SK-N-SH (cell line): Measurements from ENCODE around the gene PLTP.

Experiments used
- CTCF ChIP-seq: fragments of 200-600 bp; sonication (generic); IDR thresholded peaks from 2 replicates; pipeline ENCODE4 v1.6.1; 2017; ENCODE audit warnings: antibody characterized with exemption, mild to moderate bottlenecking, moderate library complexity
- ELF1 ChIP-seq: IDR thresholded peaks from 2 replicates; pipeline ENCODE4 v1.4.0; 2012
- EP300 ChIP-seq, 2 experiments: IDR thresholded peaks; 2 replicates each; pipeline versions ENCODE4 v1.4.0 to v1.6.1; 2012; ENCODE audit warnings: borderline replicate concordance in 1 of 2, low read depth in 1 of 2, low read length in 1 of 2
- EZH2phosphoT487 ChIP-seq: fragments of 200-600 bp; sonication (generic); IDR thresholded peaks from 2 replicates; pipeline ENCODE4 v1.6.1; 2017; ENCODE audit warnings: low read depth, mixed run types, mild to moderate bottlenecking, antibody characterized with exemption, moderate library complexity, borderline replicate concordance
- RCOR1 ChIP-seq: fragments of 150-350 bp; IDR thresholded peaks from 2 replicates; pipeline ENCODE4 v1.6.1; 2017; ENCODE audit warnings: antibody characterized with exemption, low read length
- USF2 ChIP-seq: fragments of 150-350 bp; IDR thresholded peaks from 2 replicates; pipeline ENCODE4 v1.6.1; 2017; ENCODE audit warnings: antibody characterized with exemption, low read length, low read depth, borderline replicate concordance
- TF ChIP-seq, protein P1 (sequence below): fragments of 150-350 bp; IDR thresholded peaks from 2 replicates; pipeline ENCODE4 v1.6.1; 2016; ENCODE audit warnings: mild to moderate bottlenecking, low read depth, low read length

DNA sequence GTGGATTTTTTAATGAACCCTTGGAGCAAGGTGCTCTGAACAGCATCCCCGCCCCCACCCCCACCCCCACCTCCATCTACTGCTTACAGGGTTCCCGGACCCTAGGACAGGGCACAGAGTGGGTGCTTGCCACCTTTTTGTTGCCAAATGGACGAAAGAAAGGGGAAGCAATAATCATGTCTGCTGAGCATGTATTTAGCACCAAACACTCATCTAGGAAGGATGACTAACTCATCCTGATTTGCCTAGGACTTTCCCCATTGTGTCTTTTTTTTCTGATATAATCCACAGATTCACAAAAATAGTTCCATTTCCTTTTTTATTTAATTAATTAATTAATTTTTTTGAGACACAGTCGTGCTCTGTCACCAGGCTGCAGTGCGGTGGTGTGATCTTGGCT is 1.2 kb upstream of the PLTP start:
- TF ChIP-seq CTCF (no peak), EZH2phosphoT487 (no peak), ELF1 (no peak), RCOR1 (no peak), EP300 (IDR thresholded peaks at IDR 0.05; ENCODE audit: borderline replicate concordance in 1 of 2, low read depth in 1 of 2, low read length in 1 of 2) (no peak), USF2 (no peak)
- TF ChIP-seq, protein P1, sequence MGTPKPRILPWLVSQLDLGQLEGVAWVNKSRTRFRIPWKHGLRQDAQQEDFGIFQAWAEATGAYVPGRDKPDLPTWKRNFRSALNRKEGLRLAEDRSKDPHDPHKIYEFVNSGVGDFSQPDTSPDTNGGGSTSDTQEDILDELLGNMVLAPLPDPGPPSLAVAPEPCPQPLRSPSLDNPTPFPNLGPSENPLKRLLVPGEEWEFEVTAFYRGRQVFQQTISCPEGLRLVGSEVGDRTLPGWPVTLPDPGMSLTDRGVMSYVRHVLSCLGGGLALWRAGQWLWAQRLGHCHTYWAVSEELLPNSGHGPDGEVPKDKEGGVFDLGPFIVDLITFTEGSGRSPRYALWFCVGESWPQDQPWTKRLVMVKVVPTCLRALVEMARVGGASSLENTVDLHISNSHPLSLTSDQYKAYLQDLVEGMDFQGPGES: no peak
